OCI-M2 (cell line): ENCODE results near the gene CMKLR1.

Source experiments
- DNase-seq: peaks from one replicate; lab custom pipeline; 2025; ENCODE audit not compliant: unreplicated experiment; lab: John Stamatoyannopoulos, UW

CMKLR1 gene

DNA sequence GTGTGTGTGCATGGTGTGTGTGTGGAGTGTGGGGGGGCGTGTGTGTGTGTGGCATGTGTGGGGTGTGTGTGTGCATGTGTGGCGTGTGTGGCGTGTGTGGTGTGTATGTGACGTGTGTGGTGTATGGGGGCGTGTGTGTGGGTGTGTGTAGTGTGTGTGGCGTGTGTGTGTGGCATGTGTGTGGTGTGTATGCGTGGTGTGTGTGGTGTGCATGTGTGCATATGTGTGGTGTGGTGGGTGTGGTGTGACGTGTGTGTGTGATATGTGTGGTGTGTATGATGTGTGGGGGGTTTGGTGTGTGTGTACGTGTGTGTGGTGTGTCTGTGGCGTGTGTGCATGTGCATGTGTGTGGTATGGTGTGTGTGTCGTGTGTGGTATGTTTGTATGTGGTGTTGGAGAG, 24.1 kb upstream of the CMKLR1 start:
- DNase-seq = no peak

DNA sequence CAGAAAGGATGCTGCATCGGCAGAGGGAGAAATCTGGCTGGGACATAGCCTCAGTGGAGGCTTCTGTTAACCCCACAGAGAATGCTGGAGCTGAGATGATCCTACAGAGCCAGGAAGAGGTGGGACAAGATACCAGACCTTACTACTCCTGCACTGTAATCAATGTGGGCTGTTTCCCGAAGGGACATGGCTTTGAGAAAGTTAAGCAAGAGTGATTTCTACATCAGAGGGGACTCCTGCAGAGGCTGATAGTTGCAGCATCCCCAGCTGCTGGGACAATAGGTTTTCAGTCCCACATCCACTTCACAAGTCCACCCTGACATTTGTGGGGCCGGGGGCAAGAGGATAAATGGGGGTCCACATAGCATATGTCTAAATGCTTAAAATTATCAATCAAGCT, 22.5 kb upstream of the CMKLR1 start:
- no peak for DNase-seq

DNA sequence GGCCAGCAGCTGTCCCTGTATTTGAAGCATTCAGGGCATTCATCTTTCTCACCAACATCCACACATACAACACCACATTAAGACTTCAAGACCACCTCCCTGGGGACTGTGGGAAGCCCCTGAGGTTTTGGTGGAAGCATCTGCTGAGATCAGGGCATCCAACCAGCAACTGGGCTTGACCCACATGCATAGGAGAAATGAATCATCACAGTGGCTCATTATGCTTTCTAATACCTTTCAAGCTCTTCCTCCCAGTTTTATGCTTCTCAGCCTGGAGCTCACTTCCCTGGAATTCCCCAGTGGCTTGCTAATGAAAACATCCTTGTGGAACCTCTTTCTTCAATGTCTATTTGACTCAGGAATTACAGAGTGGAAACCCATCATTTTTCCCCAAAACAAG, 21.4 kb upstream of the CMKLR1 start:
- DNase-seq = no peak

DNA sequence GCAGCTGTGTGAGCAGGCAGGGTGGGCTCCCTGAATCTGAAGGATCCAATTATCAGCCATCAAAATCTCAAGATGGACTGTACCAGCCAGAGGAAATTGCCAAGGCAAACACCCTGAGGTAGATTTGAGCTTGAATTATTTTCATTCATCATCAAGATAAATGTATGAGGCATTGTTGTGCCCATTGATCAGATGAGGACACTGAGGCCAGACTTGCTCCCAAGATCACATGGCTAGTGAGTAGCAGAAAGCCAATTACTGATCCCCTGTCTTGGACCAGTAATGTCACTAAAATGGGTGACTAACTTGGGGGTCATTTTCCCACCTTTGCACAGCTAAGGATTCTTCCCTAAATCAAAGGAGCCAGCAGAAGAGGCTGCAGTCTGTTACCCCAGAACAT, 20.9 kb upstream of the CMKLR1 start:
- DNase-seq = no peak

DNA sequence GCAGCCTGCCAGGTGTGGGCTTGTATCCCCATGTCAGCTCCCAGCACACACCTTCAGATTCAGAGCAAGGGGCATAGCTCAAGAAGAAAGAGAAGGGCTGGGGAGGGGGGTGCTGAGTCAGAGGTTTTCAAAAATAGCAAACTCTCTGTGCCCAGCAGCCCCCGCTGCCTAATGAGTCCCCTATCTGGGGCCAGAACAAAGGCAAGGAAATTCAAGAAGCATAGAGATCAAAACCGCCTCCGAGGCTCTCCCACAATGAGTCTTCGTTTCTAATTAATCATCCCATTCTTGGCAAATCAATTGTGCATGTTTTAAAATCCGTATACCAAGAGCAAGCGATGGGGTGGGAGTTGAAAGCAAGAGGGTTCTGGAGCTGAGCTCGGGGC, 19.5 kb upstream of the CMKLR1 start:
- no peak for DNase-seq

DNA sequence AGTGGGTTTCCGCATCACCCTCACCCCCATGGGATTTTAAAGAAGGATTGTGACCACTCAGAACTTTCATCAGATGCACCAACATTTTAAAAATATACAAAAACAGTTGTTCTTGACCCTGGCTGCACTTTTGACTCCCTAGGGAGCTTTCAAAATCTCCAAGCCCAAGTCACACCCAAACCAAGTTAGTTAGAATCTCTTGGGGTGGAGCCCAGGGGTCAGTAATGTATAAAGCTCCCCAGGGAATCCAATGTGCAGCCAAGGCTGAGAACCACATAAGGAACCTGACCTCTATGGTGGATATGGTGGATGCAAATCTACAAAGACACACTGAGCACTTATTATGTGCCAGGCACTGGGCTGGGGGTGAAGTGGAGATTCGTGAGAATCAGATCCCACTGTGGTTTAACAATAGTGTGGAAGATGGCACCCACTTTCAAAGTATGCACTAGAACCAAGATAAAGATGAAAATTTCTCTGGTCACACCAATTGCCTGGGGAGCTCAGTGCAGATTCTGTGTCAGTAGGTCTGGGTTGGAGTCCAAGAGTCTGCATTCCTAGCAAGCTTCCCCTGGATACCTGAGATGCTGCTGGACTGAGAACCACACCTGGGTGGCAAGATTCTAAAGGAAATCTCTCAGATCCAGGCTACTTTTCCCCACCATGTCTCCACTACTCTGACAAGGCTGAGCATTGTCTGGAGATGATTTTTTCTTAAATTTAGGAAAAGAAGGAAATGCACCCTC, 18.9 kb upstream of the CMKLR1 start:
- no peak for DNase-seq

DNA sequence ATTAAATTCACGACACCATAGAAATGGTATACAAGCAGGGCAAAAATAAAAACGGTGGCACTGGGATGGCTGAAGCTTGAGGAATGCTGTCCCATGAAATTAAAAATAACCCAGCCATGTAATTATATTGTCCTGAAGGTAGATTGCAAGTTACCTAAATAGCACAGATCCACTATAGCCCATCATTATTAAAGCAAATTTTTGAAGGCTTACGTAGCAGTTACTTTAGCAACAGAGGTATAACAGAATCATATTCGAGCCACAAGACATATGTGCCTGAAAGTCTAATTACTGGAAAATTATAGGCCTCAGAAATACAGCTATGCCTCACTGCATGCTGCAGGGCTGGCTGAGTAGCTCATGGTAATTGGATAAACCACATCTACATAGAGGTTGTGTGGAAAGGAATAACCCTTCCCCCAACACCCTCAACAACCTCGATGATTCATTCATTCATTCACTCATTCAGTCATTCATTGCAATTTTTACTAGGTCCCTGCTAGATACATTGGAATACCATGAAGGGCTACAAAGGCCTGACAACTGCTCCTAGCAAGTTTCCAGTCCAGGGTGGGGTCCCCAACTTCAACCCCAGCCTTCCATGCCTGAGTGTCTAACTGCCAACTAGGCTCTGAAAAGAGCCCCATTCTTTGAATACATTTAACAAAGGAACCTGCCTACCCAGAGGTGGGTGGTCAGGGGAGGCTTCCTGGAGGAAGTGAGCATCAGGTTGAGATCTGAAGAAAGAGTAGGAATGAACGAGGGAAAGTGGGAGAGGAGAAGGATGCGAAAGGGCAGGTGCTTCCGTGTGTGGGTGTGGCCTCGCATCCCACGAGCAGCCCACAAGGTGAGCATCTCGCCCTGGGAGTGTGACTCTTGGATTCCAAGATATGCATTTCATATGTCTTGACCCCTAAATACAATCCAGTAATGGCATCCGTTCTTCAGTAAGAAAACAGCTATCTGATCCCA, 18.0 kb upstream of the CMKLR1 start:
- DNase-seq = no peak

DNA sequence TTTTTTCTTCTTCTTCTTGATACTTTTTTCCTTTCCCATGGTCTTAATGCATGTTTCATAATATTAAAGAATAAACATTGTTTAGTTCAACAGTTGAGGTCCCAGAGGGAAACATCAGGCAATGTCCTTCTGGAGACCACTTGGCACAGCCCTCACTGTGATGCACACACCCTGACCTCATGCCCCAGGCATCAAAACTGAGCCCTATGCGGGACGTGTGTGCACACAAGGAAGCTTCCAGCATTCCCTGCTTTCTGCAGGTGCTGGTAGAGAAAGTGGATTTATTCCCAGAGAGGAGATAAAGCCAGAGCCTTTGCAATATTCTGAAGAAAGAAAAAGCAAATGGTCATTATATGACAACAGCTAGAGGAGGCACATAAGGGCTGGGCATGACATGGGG, 16.0 kb upstream of the CMKLR1 start:
- DNase-seq = no peak

DNA sequence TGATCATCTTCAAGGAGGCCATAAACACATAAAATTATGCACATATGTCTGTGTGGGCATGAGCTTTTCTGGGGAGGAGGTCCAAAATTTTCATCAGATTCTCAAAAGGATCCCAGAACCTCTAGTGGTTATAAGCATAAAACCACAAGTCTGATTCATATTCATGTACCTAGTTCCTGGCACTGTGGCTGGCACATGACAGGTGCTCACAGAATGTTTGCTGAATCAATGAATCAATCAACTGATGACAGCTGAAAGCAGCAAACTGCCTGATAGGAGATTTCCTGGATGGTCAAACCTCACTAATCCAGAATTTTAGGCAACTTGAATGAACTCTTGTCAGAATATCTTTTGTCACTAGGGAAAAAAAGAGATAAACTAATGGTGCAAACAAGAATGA, 13.5 kb upstream of the CMKLR1 start:
- no peak for DNase-seq

DNA sequence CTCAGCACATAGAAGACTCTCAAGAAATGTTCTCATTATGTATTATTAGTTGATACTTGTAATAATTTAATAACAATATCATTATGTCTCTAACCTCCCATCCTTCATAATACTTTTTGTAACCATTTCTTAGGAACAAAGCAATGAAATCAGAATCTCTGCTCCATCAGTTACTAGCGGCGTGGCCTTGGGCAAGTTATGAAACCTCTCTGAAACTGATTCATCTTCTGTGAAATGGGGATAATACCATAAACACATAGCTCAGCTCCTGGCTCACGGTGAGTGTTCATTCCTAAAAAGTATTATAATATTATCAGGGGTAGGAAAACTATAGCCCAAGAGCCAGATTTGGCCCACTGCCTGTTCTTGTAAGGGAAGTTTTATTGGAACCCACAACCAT, 11.4 kb upstream of the CMKLR1 start:
- no peak for DNase-seq

DNA sequence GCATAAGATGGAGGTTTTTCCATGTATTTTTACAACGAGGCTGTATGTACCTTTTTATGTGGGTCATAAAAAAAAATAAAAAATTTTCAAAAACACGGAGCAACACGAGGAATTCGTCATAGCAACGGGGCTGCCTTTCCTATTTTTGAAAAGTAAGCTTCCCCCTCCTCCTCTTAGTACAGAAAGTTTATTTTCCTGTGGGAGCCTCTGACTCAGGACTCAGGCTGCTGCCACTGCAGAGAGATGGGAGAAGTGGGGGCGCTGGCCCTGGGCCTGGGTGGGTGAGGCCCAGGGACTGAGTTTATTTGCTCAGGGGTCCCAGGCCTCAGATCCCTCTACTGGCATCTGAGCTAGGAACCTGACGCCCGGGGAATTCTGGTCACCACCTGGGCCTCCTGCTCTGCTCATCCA, 10.2 kb upstream of the CMKLR1 start:
- no peak for DNase-seq

DNA sequence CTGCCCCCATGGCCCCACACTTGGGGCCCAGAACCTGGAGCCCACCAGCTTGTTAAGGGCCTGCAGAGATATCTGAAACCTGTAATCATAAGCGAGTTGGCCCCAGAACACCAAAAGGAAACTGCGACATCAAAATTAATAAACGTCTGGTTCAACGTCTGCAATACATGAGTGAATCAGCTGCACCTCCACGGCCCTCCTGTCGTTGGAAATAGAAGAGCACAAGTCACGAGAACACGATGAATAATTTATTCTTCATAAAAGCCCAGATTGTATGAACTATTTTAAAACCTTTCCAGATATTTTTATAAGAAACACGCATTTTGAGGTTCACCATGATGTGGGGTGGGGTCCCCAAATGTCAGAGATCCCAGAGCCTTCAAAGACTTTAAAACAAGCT, 9.7 kb upstream of the CMKLR1 start:
- DNase-seq = no peak

DNA sequence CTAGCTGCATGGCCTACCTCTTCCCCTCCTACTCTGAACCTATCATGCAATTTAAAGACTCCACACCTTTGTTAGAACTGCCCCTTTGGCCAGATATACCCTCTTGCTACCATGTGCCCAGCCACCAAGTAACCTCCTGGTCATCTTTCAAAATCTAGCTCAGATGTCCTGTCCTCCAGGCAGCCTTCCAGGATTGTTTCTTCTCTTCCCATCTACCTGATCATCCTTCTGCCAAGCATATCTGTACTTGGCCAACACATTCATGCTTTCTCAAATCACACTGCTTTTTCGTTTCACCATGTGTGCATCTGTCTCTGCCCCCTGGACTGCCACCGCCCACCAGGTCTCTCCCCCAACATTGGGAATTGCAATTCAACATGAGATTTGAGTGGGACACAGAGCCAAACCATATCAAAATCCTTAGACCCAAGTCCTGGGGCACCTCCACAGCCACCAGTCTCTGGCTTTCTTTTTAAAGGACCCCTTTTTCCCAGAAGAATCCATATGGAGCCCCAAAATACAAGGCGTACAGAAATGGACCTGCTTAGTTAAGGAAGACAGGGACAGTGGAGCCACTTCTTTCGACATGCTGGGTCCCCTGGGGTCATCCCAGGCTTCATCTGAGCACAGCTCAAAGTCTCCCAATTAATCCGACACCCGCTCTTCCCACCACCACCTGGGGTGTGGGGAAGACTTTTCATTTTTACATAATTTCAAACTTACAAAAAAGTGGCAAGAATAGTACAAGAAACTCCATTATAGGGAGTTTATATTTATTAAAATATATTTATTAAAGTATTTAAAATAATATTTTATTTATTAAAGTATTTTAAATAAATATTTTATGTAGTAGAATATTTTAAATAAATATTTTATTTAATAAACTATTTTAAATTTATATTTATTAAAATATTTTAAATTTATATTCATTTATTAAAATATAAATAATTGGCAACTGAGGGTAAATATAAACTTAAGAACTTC, 7.9 kb upstream of the CMKLR1 start:
- no peak for DNase-seq

DNA sequence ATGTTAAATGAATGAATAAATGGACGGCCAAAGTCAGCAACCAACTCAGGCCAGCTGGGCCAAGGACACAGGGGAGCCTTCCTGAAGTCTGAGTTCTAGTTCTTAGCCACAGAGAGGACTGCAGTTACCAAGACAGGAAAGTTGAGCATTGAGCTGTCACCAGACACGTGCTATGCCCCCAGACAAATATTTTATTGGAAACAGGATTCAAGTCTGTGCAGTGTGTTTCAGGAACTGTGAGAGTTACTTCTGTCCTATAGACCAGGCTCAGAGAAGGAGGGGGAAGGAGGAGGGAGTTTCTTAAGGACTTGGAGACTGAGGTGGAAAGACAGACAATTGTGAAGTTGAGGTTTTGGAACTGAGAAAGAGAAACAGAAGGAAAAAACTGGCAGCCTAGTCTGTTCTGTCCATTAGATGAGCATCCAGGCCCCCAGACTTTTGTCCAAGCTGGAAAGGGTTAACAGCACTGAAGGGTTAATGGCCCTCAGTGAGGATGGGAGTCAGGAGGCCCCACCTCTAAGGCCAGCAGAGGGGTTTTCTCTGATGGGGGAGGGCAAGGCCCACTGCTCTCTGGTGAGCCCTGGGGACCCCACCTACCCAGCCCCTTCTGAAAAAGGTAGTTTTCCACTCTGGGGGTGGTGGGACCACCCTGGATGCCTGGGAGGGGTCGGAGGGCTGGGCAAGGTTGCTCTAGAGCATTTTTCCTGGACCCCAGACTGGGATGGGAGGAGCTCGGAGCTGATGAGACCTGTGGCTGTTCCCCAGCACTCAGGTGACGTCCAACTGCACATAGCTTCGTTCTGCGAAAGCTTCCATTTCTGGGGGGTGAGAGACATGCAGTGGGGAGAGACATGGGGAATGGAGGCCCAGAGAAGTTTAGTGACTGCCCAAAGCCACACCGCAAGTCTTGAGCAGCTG, 6.9 kb upstream of the CMKLR1 start:
- DNase-seq = no peak

DNA sequence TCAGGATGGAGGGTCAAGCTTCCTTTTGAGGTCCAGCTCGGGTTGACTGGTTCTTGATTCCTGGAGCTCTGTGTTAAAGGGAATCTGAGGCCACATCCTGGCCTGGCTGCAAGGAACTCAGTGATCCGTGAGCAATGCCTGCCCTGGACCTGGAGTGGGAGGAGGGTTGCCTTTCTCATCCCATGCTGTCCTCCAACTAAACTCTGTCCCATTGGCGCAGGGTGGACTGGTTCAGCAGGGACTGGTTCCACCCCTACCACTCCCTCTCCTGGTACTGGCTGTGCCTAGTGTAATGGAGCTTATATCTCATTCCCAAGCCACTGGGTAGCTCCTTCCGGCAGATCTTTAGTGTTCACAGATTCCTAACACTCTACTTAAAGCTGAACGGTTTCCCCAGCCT, 3.9 kb upstream of the CMKLR1 start:
- no peak for DNase-seq

DNA sequence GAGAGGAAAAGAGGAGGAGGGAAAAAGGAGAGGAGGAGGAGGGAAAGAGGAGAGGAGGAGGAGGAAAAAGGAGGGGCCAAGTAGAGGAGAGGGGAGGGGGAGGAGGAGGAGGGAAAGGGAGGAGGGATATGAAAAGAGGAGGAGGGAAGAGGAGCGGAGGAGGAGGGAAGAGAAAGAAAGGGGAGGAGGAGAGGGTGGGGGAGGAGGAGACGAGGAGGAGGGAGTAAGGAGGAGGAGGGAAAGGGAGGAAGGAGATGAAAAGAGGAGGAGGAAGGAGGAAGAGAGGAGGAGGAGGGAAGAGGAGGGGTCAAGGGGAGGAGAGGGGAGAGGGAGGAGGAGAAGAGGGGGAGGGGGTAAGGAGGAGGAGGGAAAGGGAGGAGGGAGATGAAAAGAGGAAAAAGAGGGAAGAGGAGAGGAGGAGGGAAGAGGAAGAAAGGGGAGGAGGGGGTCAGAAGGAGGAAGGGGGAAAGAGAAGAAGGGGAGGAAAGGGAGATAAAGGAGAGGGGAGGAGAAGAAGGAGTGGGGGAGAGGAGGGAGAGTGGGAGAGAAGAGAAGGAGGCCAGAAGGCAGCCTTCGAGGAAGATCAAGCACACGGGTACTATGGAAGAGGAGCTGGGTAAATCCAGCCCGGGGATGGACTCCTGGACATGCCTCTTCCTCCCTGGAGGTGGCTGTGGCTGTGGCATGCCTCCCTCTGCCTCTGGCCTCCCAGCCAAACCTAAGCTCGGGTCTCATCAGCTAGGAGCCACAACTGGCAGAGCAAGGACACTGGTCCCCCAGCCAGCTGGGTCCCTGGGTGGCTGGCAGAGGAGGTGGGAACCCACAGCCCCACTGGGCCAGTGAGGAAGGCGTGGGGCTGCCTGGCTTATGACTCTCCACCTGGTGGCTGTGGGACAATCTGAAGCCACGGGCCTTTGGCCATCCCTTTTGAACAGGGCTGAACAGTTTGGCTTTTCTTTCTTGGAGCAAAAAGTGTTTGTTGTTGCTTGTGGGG, 3.0 kb upstream of the CMKLR1 start:
- DNase-seq = no peak

DNA sequence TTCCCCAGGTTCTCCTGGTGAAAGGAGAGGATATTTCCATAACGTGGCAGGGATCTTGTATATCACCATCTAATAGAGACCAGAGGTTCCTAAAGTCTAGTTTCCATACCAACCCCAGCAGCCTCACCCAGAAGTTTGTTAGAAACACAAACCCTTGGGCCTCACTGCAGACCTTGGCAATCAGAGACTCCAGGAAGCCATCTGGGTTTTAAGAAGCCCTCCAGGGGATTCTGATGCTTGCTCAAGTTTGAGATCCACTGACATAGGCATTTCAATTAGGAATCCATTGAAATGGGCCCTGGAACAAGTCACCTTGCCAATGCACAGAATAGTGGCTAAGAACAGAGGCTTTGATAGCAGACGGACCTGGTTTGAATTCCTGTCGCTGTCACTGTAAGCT, 2.2 kb upstream of the CMKLR1 start:
- DNase-seq = no peak

DNA sequence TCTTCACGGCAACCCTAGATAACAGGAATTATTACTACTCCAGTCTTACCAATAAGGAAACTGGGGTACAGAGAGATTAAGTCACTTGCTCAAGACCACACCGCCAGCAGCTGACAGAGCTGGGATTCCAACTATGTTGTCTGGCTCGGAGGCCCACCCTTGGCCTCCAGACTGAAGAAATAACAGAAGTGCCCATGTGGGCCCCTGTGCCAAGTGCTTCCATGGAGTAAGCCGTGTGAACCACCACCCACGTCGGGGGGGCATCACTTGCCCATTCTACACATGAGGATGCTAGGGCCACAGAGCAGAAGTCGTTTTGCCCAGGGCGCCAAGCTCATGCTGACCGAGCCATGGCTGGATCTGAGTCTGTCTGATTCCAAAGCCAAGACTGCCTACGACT, 926 bp upstream of the CMKLR1 start:
- DNase-seq = no peak
